H1 (cell line): ENCODE measurements around the gene NUDT3. TPM values are rescaled to one million over a fixed set of nuclear protein-coding genes. Genes with fewer than 3 reads are reported as not detected.

Experiments
- CTCF ChIA-PET: fragments of 300-600 bp; sonication (Branson Sonifier 250); formaldehyde crosslinking; loops from one replicate; lab custom pipeline; 2021; ENCODE audit not compliant: partially characterized antibody; lab: Charles Lee
- POLR2A ChIA-PET: fragments of 300-600 bp; sonication (Branson Sonifier 250); formaldehyde crosslinking; loops from one replicate; lab custom pipeline; 2021; ENCODE audit warnings: inconsistent platforms; ENCODE audit not compliant: partially characterized antibody; lab: Charles Lee
- DNase-seq, 2 experiments: peaks; one replicate each; pipeline versions ENCODE4 v3.0.0 to v3.0.0-alpha.2; 2010 to 2022; ENCODE audit warnings: low spot score in 2 of 2, low read depth in 1 of 2, mixed read lengths in 1 of 2
- FAIRE-seq: peaks from 2 replicates; lab custom pipeline; 2011; peaks lifted over from hg19 to GRCh38; lab: Jason Lieb, UNC
- H2AFZ ChIP-seq: 2 replicates; pipeline ENCODE4 v1.8.1; 2012; ENCODE audit warnings: low read length, inconsistent platforms
- H2AK5ac ChIP-seq: 2 replicates; pipeline ENCODE4 v1.6.1; 2013; ENCODE audit warnings: low read depth, low read length
- H2BK120ac ChIP-seq: replicated peaks from 2 replicates; pipeline ENCODE3; 2013; ENCODE audit warnings: low read depth, low read length, inconsistent platforms
- H2BK12ac ChIP-seq: 2 replicates; pipeline ENCODE4 v1.6.1; 2013; ENCODE audit warnings: low read depth, low read length
- H2BK15ac ChIP-seq: 2 replicates; pipeline ENCODE4 v1.6.1; 2013; ENCODE audit warnings: low read length
- H2BK20ac ChIP-seq: 2 replicates; pipeline ENCODE4 v1.6.1; 2013; ENCODE audit warnings: low read length
- H2BK5ac ChIP-seq: 2 replicates; pipeline ENCODE4 v1.6.1; 2013; ENCODE audit warnings: low read depth, low read length
- H3K14ac ChIP-seq: 2 replicates; pipeline ENCODE4 v1.6.1; 2013; ENCODE audit warnings: inconsistent platforms; ENCODE audit not compliant: insufficient read length
- H3K18ac ChIP-seq: 2 replicates; pipeline ENCODE4 v1.6.1; 2013; ENCODE audit warnings: low read length; ENCODE audit errors: extremely low read depth
- H3K23ac ChIP-seq: 2 replicates; pipeline ENCODE4 v1.6.1; 2013; ENCODE audit warnings: inconsistent platforms; ENCODE audit not compliant: insufficient read length
- H3K23me2 ChIP-seq: 2 replicates; pipeline ENCODE4 v1.6.1; 2013; ENCODE audit warnings: low read depth, low read length
- H3K27ac ChIP-seq: 2 replicates; pipeline ENCODE4 v1.6.1; 2011; ENCODE audit warnings: low read depth, low read length, inconsistent platforms
- H3K27me3 ChIP-seq, 4 experiments: replicated peaks in 1 of 4; 1 replicate in 1 of 4; 2 replicates in 3 of 4; pipeline versions ENCODE4 v1.6.1 to v1.8.1; 2011 to 2013; ENCODE audit warnings: low read length in 3 of 4, mild to moderate bottlenecking in 3 of 4, inconsistent platforms in 2 of 4, mixed read lengths in 2 of 4, moderate library complexity in 1 of 4; ENCODE audit not compliant: control insufficient read depth in 3 of 4, insufficient read depth in 3 of 4; ENCODE audit errors: extremely low read depth in 1 of 4
- H3K36me3 ChIP-seq, 4 experiments: 2 replicates each; pipeline versions ENCODE4 v1.6.1 to v1.8.1; 2011 to 2013; ENCODE audit warnings: mild to moderate bottlenecking in 4 of 4, low read length in 3 of 4, moderate library complexity in 2 of 4, control low read depth in 1 of 4, inconsistent platforms in 1 of 4; ENCODE audit not compliant: insufficient read depth in 4 of 4, control insufficient read depth in 2 of 4
- H3K4ac ChIP-seq: replicated peaks from 2 replicates; pipeline ENCODE3; 2013; ENCODE audit warnings: low read length, low read depth, mixed read lengths, inconsistent platforms; ENCODE audit not compliant: insufficient read length
- H3K4me1 ChIP-seq, 4 experiments: replicated peaks in 1 of 4; 1 replicate in 1 of 4; 2 replicates in 3 of 4; pipeline versions ENCODE4 v1.6.1 to v1.8.1; 2011 to 2013; ENCODE audit warnings: low read length in 3 of 4, inconsistent platforms in 2 of 4, mixed read lengths in 1 of 4; ENCODE audit not compliant: insufficient read depth in 4 of 4, control insufficient read depth in 3 of 4
- H3K4me2 ChIP-seq, 2 experiments: 2 replicates each; pipeline versions ENCODE4 v1.6.1 to v1.8.1; 2011 to 2013; ENCODE audit warnings: low read depth in 2 of 2, low read length in 2 of 2, control low read depth in 1 of 2, inconsistent platforms in 1 of 2, mild to moderate bottlenecking in 1 of 2; ENCODE audit not compliant: insufficient read depth in 1 of 2
- H3K4me3 ChIP-seq, 4 experiments: fragments of 200-600, 300-600 bp in 1 of 4; sonication (generic), shearing (Covaris generic), sonication (Bioruptor Twin) in 1 of 4; 2 replicates each; pipeline versions ENCODE4 v1.5.1 to v1.8.1; 2011 to 2016; ENCODE audit warnings: low read length in 4 of 4, low read depth in 3 of 4, control low read depth in 2 of 4, inconsistent platforms in 2 of 4, mild to moderate bottlenecking in 2 of 4, mixed read lengths in 1 of 4, moderate library complexity in 1 of 4; ENCODE audit not compliant: insufficient read depth in 2 of 4; ENCODE audit errors: extremely low read depth in 1 of 4
- H3K56ac ChIP-seq: replicated peaks from 2 replicates; pipeline ENCODE3; 2013; ENCODE audit warnings: low read depth, mild to moderate bottlenecking, mixed read lengths, low read length, inconsistent platforms; ENCODE audit not compliant: insufficient read length
- H3K79me1 ChIP-seq: 2 replicates; pipeline ENCODE4 v1.6.1; 2013; ENCODE audit warnings: low read depth, low read length, control low read depth
- H3K79me2 ChIP-seq, 2 experiments: 2 replicates each; pipeline versions ENCODE4 v1.6.1 to v1.8.1; 2012 to 2013; ENCODE audit warnings: low read length in 2 of 2, mild to moderate bottlenecking in 2 of 2, inconsistent platforms in 1 of 2; ENCODE audit not compliant: insufficient read depth in 2 of 2, control insufficient read depth in 1 of 2
- H3K9ac ChIP-seq, 4 experiments: replicated peaks in 1 of 4; 1 replicate in 1 of 4; 2 replicates in 3 of 4; pipeline versions ENCODE4 v1.6.1 to v1.8.1; 2011 to 2013; ENCODE audit warnings: low read depth in 3 of 4, low read length in 3 of 4, control low read depth in 2 of 4, mild to moderate bottlenecking in 2 of 4, moderate library complexity in 2 of 4, inconsistent platforms in 1 of 4; ENCODE audit errors: extremely low read depth in 1 of 4
- H3K9me3 ChIP-seq, 2 experiments: 2 replicates each; pipeline versions ENCODE4 v1.6.1 to v1.8.1; 2012 to 2013; ENCODE audit warnings: mild to moderate bottlenecking in 2 of 2, moderate library complexity in 2 of 2, control low read depth in 1 of 2, inconsistent platforms in 1 of 2, low read depth in 1 of 2, low read length in 1 of 2, mixed read lengths in 1 of 2; ENCODE audit not compliant: insufficient read depth in 2 of 2
- H4K20me1 ChIP-seq, 2 experiments: replicated peaks in 1 of 2; 2 replicates each; pipeline versions ENCODE3 to v1.8.1; 2011 to 2013; ENCODE audit warnings: inconsistent platforms in 2 of 2, low read length in 2 of 2, mild to moderate bottlenecking in 1 of 2; ENCODE audit not compliant: insufficient read depth in 2 of 2, control insufficient read depth in 1 of 2
- H4K5ac ChIP-seq: 2 replicates; pipeline ENCODE4 v1.6.1; 2013; ENCODE audit warnings: low read length, low read depth, mixed read lengths, inconsistent platforms; ENCODE audit not compliant: insufficient read length
- H4K8ac ChIP-seq: 2 replicates; pipeline ENCODE4 v1.8.0; 2013; ENCODE audit warnings: mild to moderate bottlenecking, moderate library complexity, low read length, inconsistent platforms; ENCODE audit not compliant: insufficient read depth; ENCODE audit errors: extremely low read depth
- H4K91ac ChIP-seq: replicated peaks from 2 replicates; pipeline ENCODE3; 2013; ENCODE audit warnings: low read length, mixed read lengths, inconsistent platforms; ENCODE audit not compliant: insufficient read length
- KDM1A ChIP-seq: fragments of 200-600, 300-600 bp; sonication (generic); IDR thresholded peaks from 2 replicates; pipeline ENCODE4 v1.7.1; 2016; ENCODE audit warnings: mild to moderate bottlenecking, low read length, borderline replicate concordance
- WGBS, 2 experiments: shearing (Covaris generic) in 1 of 2; methylation state at CpG; one replicate each; pipeline versions ENCODE4 v1.1.6 to v1.1.7; 2013 to 2015; ENCODE audit warnings: low lambda C conversion rate in 2 of 2, mixed read lengths in 2 of 2, inconsistent platforms in 1 of 2, low coverage in 1 of 2, missing lambda C conversion rate in 1 of 2; ENCODE audit not compliant: insufficient replicate concordance in 2 of 2, insufficient coverage in 1 of 2, insufficient read length in 1 of 2; ENCODE audit errors: extremely low coverage in 1 of 2, missing lambda C conversion rate in 1 of 2; 5-methylcytosine and 5-hydroxymethylcytosine counted together
- polyA plus RNA-seq, 7 experiments: library from polyadenylated mRNA; depleted of rRNA in 3 of 7; stranded (reverse) in 5 of 7; unstranded in 2 of 7; fragments of >200 nt in 5 of 7; fragments of 200-250 nt in 2 of 7; gene quantifications; 1 replicate in 5 of 7; 2 replicates in 1 of 7; 4 replicates in 1 of 7; pipeline versions ENCODE4 v1.2.1 to v1.2.3, GENCODE V29; 2011 to 2013; ENCODE audit warnings: missing spikeins in 2 of 7, mixed read lengths in 2 of 7
- total RNA-seq: library from RNA; stranded (reverse); fragmentation: NEBNext Ultra II Directional; extraction: Animal tissue kit (Norgen Biotek cat#: 25700); gene quantifications from 2 replicates; pipeline ENCODE4 v1.2.1, GENCODE V29; 2021

NUDT3 gene
- total and polyA plus RNA-seq, 2 of the 8 experiments (the other 6 are each of a cell fraction or from before 2014, with no cell fraction given): 14.1 to 36.9 TPM

DNA sequence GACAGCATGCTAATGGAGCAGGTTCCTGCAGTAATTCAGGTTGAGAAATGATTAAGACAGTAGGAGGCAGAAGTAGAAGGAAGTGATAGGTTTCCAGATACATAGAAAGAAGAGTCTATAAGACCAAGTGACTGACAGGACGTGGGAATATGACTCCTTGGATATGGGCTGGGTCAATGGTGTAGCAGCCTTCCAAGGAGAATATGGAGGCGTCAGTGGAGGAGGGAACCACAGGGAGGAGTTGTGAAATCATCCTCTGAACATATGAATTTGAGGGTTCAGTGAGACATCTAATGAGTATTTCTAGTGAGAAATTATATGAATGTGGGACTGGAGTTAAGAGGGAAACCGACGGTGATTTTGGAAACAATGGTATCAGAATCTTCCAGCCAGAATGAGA is 43.3 kb downstream of the NUDT3 start:
- Histone ChIP-seq H3K23me2 (no peaks in the 10 kb centered on the region), H2BK12ac (no peak overlapping the region), H3K4me2 (no peak overlapping the region), H3K4me1 (no peaks in the 10 kb centered on the region), H3K56ac (no peak overlapping the region), H2AFZ (no peak overlapping the region), H3K79me2 (peaks cover 0 to 29% of the 10 kb centered on the region in 2 experiments; a peak in 3 of 4 replicates), H2AK5ac (no peak overlapping the region), H3K27me3 (no peaks in the 10 kb centered on the region), H3K36me3 (no peaks in the 10 kb centered on the region), H3K79me1 (no peaks in the 10 kb centered on the region; the same call in 1 of the 2 replicates), H4K5ac (no peak overlapping the region), H2BK20ac (no peak overlapping the region), H3K4me3 (no peak overlapping the region), H4K91ac (no peak overlapping the region), H3K4ac (no peak overlapping the region), H3K9ac (no peak overlapping the region), H3K27ac (no peak overlapping the region), H4K20me1 (peaks cover 0 to 6% of the 10 kb centered on the region in 2 experiments), H2BK5ac (no peak overlapping the region), H3K23ac (no peak overlapping the region), H3K18ac (no peak overlapping the region), H4K8ac (no peak overlapping the region), H2BK120ac (no peak overlapping the region), H3K14ac (no peak overlapping the region), H2BK15ac (no peak overlapping the region), H3K9me3 (no peaks in the 10 kb centered on the region)
- DNase-seq (no peak), FAIRE-seq (no peak)
- no peak for TF ChIP-seq KDM1A
- ChIA-PET CTCF (no interaction called here), POLR2A (no interaction called here)
- 95% methylated on average over 4 of the region's 4 CpGs; no CpG with 5 or more reads in 1 of the 2 experiments for WGBS, 2 experiments
